Motor neuron (in vitro differentiated cells): ENCODE results near the gene ARRB1. TPM values are rescaled to one million over a fixed set of nuclear protein-coding genes. Genes with fewer than 3 reads are reported as not detected.

Experiments used
- ATAC-seq, 8 experiments: fragments of 200-7000 bp; cut with Tn5 transposase; replicated peaks in 6 of 8; 2 replicates each; pipeline ENCODE4 v1.8.0; 2021; ENCODE audit warnings: mild to moderate bottlenecking in 8 of 8, moderate library complexity in 8 of 8
- H3K27ac ChIP-seq, 2 donors: fragments of 250-450 bp; sonication (Bioruptor Pico); 2 replicates each; pipeline ENCODE4 v1.9.0; 2021; ENCODE audit warnings: antibody characterized with exemption in 2 of 2, mild to moderate bottlenecking in 2 of 2, moderate library complexity in 1 of 2
- H3K4me1 ChIP-seq, 2 donors: fragments of 250-450 bp; sonication (Bioruptor Pico); replicated peaks in 1 of 2; 2 replicates each; pipeline ENCODE4 v1.6.1; 2021; ENCODE audit warnings: antibody characterized with exemption in 2 of 2, mild to moderate bottlenecking in 2 of 2, moderate library complexity in 1 of 2
- H3K4me3 ChIP-seq, 5 donors: fragments of 250-450 bp; sonication (Bioruptor Pico); 2 replicates each; pipeline ENCODE4 v1.9.0; 2021; ENCODE audit warnings: antibody characterized with exemption in 5 of 5, mild to moderate bottlenecking in 5 of 5, moderate library complexity in 4 of 5
- WGBS, 10 experiments: fragments of 450-650 bp; shearing (Covaris generic); methylation state at CpG; one replicate each; pipeline ENCODE4 v1.0.0; 2022; 5-methylcytosine and 5-hydroxymethylcytosine counted together
- in situ Hi-C, 9 experiments: fragments of 400-800 bp; cut with MboI; loops; one replicate each; pipeline ENCODE4 v1.15.0; 2021; ENCODE audit warnings: low sequenced_read_pairs in 9 of 9, low pct_unique_long_range_greater_than_20kb in 2 of 9; ENCODE audit not compliant: unreplicated experiment in 9 of 9
- total RNA-seq, 8 experiments: library from RNA; unstranded; fragments of 300-600 nt; gene quantifications; 2 replicates each; pipeline versions ENCODE4 v1.2.3 to v1.2.4, GENCODE V29; 2022

Gene ARRB1
- total RNA-seq, 8 experiments from 2014 or later: 5.6 to 20.3 (median 14.0) TPM

DNA sequence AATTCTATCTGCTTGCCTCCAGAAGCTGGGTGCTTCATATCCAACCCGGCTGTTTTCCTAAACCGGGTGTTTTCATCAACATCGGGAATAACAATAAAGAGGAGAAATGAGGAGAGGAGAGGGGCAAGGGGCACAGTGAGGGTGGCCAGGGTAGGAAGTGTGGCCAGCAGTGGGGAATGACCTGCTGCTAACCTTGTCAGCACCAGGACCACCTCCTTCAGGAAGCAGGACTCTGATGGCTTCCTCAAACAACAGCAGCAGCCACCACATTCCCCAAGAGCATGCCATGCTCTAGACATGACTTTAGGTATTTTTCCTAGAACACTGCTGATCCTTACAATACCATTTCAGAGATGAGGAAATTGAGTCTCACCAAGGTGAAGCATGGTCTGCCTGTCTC is 58.5 kb downstream of the ARRB1 start:
- 68 to 100% (median 90%) methylated on average over 1 to 3 of the region's 3 CpGs; no CpG with 5 or more reads in 4 of the 10 experiments for WGBS, 10 experiments
- H3K27ac ChIP-seq: no peak overlapping the region
- H3K4me1 ChIP-seq: no peaks in the 10 kb centered on the region
- no peak for ATAC-seq
- in situ Hi-C loops: loop anchor here in 5 of 9 experiments (10.0 to 25.0 kb wide), 3 partner anchors 92 to 244 kb away; partner anchors contain the start of genes GDPD5 (in 2 of the 5) and RPS3 (in 2 of the 5)
- no peak overlapping the region for H3K4me3 ChIP-seq

DNA sequence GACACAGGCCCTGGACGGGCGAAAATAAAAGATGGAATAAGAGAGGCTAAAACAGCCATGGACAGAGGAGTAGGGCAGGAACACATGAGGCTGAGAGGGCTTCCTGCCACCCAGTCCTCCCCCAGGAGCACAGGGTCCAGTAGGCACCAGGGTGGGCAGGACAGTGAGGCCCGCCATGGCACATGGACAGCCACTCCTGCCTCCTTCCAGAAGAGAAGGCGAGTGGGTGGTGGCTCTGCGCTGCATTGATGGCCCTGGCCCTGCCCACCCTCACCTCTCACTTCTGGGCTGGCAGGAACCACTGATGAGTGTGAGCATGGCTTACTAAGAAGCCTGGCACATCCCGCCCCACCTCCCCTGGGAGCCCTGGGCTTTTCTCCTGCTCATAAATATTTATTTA is 59.7 kb downstream of the ARRB1 start:
- in situ Hi-C loops: loop anchor here in 5 of 9 experiments (10.0 to 25.0 kb wide), 3 partner anchors 93 to 246 kb away; partner anchors contain the start of genes GDPD5 (in 2 of the 5) and RPS3 (in 2 of the 5)
- no peak overlapping the region for H3K27ac ChIP-seq
- no peaks in the 10 kb centered on the region for H3K4me1 ChIP-seq
- WGBS, 10 experiments: 40 to 100% (median 92%) methylated on average over 1 to 2 of the region's 6 CpGs; no CpG with 5 or more reads in 6 of the 10 experiments
- no peak overlapping the region for H3K4me3 ChIP-seq
- ATAC-seq: no peak

DNA sequence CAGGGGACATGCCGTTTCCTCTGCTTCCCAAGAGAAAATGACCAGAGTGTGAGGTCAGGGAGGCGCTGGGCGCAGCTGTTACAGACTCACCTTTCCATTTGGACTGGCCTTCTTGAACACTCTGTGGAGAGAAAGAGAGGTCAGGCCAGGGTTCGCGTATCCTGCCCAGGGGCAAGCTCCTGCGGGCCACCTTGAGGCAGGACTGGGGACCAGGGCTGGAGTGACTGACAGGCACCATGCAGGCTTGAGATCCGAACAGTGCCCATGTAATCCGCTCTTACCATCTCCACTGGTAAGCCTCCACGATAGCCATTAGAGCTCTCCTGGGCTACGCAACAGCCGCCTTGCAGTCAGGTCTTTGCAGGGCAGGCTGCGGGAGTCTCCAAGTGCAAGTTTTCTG is 61.5 kb downstream of the ARRB1 start:
- H3K27ac ChIP-seq: no peak overlapping the region
- in situ Hi-C loops: loop anchor here in 8 of 9 experiments (10.0 to 25.0 kb wide), 3 partner anchors 95 to 247 kb away; partner anchors contain the start of genes GDPD5 (in 2 of the 8) and RPS3 (in 2 of the 8)
- WGBS, 10 experiments: 80 to 100% (median 95%) methylated on average over 1 to 5 of the region's 12 CpGs; no CpG with 5 or more reads in 5 of the 10 experiments
- no peak for ATAC-seq
- no peak overlapping the region for H3K4me3 ChIP-seq
- no peaks in the 10 kb centered on the region for H3K4me1 ChIP-seq

DNA sequence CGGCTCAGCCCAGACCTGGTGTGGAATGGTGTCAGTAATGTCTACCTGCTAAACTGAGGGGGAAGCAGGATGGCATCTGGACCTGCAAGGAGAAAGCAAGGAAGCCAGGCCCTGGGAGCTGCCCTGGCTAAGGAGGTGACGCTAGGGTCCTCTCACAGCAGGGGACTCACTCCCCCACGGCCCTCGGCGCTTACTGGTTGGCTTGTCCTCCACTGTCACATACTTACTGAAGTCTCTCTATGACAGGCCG is 62.0 kb downstream of the ARRB1 start:
- Histone ChIP-seq H3K27ac (no peak overlapping the region), H3K4me1 (no peaks in the 10 kb centered on the region), H3K4me3 (no peak overlapping the region)
- WGBS, 10 experiments: 14 to 100% (median 72%) methylated on average over 1 to 6 of the region's 6 CpGs; no CpG with 5 or more reads in 4 of the 10 experiments
- in situ Hi-C loops: loop anchor here in 7 of 9 experiments (10.0 to 25.0 kb wide), 3 partner anchors 95 to 248 kb away; partner anchors contain the start of genes GDPD5 (in 2 of the 7) and RPS3 (in 2 of the 7)
- no peak for ATAC-seq

DNA sequence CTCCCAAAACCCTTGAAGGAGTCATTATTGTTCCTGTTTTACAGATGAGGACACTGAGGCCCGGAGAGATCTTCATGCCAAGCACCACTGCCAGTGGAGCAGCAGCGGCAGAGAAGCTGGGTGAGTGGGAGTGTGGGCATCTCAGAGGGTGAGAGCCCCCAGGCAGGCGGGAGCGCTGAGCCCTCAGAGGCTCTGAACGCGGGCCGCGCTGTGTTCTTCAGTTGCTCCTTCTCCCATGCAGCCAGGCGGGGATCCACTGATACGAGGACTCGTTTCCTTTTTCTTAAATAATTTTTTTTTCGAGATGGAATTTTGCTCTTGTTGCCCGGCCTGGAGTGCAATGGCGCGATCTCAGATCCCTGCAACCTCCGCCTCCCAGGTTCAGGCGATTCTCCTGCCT is 63.9 kb downstream of the ARRB1 start:
- Histone ChIP-seq H3K4me3 (no peak overlapping the region), H3K4me1 (no peaks in the 10 kb centered on the region), H3K27ac (no peak overlapping the region)
- WGBS, 10 experiments: 85 to 100% (median 90%) methylated on average over 1 to 8 of the region's 17 CpGs; no CpG with 5 or more reads in 3 of the 10 experiments
- in situ Hi-C loops: loop anchor here in 7 of 9 experiments (10.0 to 25.0 kb wide), 3 partner anchors 97 to 250 kb away; partner anchors contain the start of genes GDPD5 (in 2 of the 7) and RPS3 (in 2 of the 7)
- ATAC-seq: no peak

DNA sequence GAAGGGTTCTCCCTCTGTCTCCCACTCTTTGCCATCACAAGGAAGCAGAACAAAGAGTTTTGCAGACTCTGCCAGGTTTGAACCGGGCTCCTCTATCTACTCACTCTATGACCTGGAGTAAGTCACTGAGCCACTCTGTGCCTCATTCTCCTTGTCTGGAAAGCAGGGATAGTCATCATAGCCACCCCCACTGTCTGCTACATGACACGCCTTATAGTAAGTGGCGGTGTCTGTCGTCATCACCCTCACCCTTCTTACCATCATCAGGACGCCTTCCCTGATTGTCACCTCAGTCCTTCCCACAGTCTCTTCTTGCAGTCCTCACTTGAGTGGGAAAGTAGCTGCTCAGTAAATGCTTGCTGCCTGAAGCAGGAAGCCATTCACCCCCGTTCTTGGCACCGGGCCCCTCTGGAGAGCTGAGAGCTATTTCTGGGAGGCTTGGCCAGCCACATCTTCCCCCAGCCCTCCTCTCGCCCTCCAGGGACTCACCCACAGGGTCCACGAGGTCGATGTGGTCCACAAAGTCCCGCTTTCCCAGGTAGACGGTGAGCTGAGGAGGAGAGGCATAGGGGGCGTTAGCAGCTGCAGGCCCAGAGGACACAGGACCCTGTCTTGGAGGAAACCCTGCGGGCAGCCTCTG is 64.5 kb downstream of the ARRB1 start:
- in situ Hi-C loops: loop anchor here in 7 of 9 experiments (10.0 to 25.0 kb wide), 3 partner anchors 98 to 250 kb away; partner anchors contain the start of genes GDPD5 (in 2 of the 7) and RPS3 (in 2 of the 7)
- peak in 1 of 8 experiments; percentile 18 for ATAC-seq
- Histone ChIP-seq H3K4me1 (no peaks in the 10 kb centered on the region), H3K4me3 (no peak overlapping the region), H3K27ac (no peak overlapping the region)
- 75 to 90% (median 90%) methylated on average over 1 to 8 of the region's 14 CpGs; no CpG with 5 or more reads in 5 of the 10 experiments for WGBS, 10 experiments

DNA sequence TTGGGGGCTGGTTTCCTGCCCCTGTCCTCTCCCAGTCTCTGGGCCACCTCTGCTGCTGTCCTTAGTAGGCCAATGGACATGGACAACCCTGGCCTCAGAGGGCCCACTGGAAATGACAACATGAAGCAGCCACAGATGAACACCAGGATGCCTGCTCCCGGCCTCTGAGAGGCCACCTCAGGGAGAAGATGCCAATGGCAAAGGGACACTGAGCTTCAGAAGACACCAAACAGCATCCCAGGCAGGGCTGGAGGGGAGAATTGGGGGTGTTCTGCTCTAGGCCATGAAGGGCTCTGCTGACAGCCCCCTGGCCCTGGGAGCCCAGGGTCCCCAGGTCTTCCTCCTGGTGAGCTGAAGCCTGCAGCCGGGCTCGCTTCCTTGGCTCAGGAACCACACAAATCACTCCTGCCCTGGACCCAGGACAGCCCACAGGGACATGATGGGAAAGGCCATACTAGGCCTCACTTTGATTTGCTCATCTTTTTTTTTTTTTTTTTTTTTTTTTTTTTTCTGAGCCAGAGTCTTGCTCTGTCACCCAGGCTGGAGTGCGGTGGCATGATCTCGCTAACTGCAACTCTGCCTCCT is 65.6 kb downstream of the ARRB1 start:
- ATAC-seq: no peak
- 67 to 100% (median 95%) methylated on average over 1 to 2 of the region's 5 CpGs; no CpG with 5 or more reads in 4 of the 10 experiments for WGBS, 10 experiments
- Histone ChIP-seq H3K4me3 (no peak overlapping the region), H3K4me1 (no peaks in the 10 kb centered on the region), H3K27ac (no peak overlapping the region)
- in situ Hi-C loops: loop anchor here in 7 of 9 experiments (10.0 to 25.0 kb wide), 3 partner anchors 99 to 251 kb away; partner anchors contain the start of genes GDPD5 (in 2 of the 7) and RPS3 (in 2 of the 7)

DNA sequence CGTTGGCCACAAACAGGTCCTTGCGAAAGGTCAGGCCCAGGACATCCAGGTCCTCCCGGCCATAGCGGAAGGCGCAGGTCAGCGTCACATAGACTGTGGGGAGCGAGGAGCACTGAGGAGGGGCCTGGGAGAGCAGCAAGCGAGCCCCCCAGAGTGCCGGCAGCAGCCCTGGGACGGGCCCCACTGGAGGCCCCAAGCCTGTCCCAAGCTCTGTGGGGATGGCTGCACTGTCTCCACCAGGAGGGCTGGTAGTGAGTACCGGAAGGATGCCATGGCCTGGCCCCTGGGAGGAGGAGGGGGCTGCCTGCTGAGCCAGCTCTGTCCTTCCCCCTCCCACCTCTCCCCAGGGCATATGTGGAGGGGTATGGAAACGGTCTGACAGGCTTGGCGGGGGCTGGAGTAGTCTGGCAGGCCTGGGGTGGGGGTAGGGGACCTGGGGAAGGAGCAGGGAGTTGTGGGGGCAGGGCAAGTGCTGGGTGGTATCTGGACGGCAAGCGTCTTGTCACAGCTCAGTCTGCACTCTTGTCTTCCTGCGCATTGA is 68.0 kb downstream of the ARRB1 start:
- Histone ChIP-seq H3K27ac (no peak overlapping the region), H3K4me1 (no peaks in the 10 kb centered on the region), H3K4me3 (no peak overlapping the region)
- 40 to 90% (median 60%) methylated on average over 1 to 2 of the region's 16 CpGs; no CpG with 5 or more reads in 7 of the 10 experiments for WGBS, 10 experiments
- in situ Hi-C loops: loop anchor here in 7 of 9 experiments (10.0 to 25.0 kb wide), 3 partner anchors 101 to 254 kb away; partner anchors contain the start of genes GDPD5 (in 2 of the 7) and RPS3 (in 2 of the 7)
- peak in 1 of 8 experiments; percentile 14 for ATAC-seq

DNA sequence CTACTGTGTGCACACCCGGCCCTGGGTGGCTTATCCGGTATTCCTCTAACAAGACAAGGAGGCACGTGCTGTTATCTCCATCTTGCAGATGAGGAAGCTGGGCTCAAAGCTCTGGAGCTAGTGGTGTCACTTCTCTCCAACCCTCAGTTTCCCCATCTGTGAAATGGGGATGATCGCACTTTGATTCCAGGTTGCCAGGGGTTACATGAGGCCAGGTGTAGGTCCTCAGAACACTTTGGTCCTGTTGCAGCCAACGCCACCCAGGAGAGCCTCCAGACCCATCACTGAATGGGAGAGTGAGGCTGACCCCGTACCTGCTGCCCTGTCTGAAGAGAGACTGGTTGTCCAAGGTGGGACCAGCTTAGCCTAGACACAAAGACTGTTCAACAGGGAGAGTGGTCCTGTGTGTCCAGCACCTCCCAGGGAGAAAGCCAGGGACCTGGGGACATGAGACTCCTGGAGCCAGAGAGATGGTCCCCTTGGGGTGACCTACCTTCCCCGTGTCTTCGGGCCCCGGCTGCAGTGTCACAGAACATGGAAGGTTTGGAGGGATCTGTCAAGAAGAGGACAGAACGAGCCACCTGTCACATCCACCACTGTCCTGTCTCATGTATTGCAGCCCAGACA is 69.9 kb downstream of the ARRB1 start:
- WGBS, 10 experiments: 68 to 100% (median 94%) methylated on average over 2 to 5 of the region's 10 CpGs; no CpG with 5 or more reads in 6 of the 10 experiments
- Histone ChIP-seq H3K27ac (no peak overlapping the region), H3K4me3 (no peak overlapping the region), H3K4me1 (no peaks in the 10 kb centered on the region)
- no peak for ATAC-seq
- in situ Hi-C loops: loop anchor here in 7 of 9 experiments (10.0 to 25.0 kb wide), 3 partner anchors 103 to 256 kb away; partner anchors contain the start of genes GDPD5 (in 2 of the 7) and RPS3 (in 2 of the 7)

DNA sequence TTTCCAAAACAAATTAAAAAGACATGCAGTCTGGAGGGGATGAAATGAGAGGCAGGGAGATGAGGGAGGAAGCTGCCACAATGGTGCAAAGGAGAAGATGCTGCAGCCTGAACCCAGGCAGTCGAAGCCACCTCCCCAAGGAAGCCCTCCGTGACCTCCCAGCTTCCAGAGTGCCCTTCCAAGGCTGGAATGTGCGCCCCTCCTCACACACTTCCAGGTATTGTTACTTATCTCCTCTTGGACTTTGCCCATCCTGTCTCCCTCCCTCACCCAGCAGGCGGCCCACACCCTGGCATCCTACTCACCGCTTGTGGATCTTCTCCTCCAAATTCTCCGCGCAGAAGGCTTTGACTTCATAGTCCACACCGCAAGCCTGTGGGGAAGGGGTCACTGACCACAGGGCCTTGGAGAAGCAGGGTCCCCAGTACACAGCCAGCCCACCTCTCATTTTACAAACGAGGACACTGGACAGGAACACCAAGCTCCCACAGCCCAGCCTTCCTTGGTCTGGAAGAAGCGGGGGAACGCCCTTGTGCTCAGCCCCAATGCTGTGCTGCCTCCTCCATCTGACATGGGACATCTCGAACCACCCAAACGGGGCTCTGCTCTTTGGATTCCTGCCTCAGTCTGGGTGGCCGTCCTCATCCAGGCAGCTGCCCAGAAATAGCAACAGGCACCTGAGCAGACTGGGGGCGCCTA is 70.5 kb downstream of the ARRB1 start:
- Histone ChIP-seq H3K4me1 (no peaks in the 10 kb centered on the region), H3K27ac (no peak overlapping the region), H3K4me3 (no peak overlapping the region)
- ATAC-seq: no peak
- 20 to 93% (median 79%) methylated on average over 1 to 8 of the region's 15 CpGs; no CpG with 5 or more reads in 2 of the 10 experiments for WGBS, 10 experiments
- in situ Hi-C loops: loop anchor here in 7 of 9 experiments (10.0 to 25.0 kb wide), 3 partner anchors 104 to 256 kb away; partner anchors contain the start of genes GDPD5 (in 2 of the 7) and RPS3 (in 2 of the 7)

DNA sequence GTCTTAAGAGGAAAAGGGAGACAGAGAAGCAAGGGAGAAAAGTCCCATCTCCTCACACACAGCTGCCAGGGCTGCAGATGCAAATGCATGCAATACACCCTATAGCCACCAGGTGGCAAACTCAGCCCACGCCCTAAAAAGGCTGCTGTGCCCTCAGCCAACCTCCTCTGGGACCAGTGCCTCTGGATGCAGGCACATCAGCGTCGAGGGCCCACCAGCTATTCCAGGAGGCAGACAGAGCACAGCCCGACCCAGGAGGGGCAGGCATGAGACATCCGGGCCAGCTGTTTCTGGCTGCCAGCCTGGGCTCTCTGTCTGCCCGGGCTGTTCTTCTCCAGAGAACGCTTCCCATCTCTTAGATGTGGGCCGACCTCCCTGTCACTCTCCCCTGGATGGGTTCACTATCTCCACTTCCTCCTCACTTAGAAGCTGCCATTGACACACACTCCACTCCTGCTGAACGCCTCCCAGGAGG is 71.2 kb downstream of the ARRB1 start:
- ATAC-seq: peak; percentile 85 to 97 (median 88)
- no peak overlapping the region for H3K27ac ChIP-seq
- in situ Hi-C loops: loop anchor here in 7 of 9 experiments (10.0 to 25.0 kb wide), 3 partner anchors 105 to 257 kb away; partner anchors contain the start of genes GDPD5 (in 2 of the 7) and RPS3 (in 2 of the 7)
- H3K4me1 ChIP-seq: no peaks in the 10 kb centered on the region
- H3K4me3 ChIP-seq: no peak overlapping the region
- WGBS, 10 experiments: 0 to 100% (median 17%) methylated on average over 1 to 2 of the region's 9 CpGs; no CpG with 5 or more reads in 5 of the 10 experiments
